IPS-11a (cell line): ENCODE measurements around the gene NOL6.

Source experiments
- H3K4me3 ChIP-seq: one replicate; pipeline ENCODE4 v1.5.1; 2013; ENCODE audit warnings: low read depth, low read length, control low read depth

NOL6 gene

GRCh38 chr9:33453999-33454660, 19.6 kb downstream of the NOL6 start:
- H3K4me3 ChIP-seq: no peak overlapping the region

GRCh38 chr9:33453286-33453860, 20.4 kb downstream of the NOL6 start:
- H3K4me3 ChIP-seq: no peak overlapping the region

GRCh38 chr9:33452828-33453271, 20.9 kb downstream of the NOL6 start:
- H3K4me3 ChIP-seq: no peak overlapping the region

- no peak overlapping the region for H3K4me3 ChIP-seq
Observed at GRCh38 chr9:33450621-33451146, 23.0 kb downstream of the NOL6 start.

GRCh38 chr9:33449715-33450114, 24.0 kb downstream of the NOL6 start:
- no peak overlapping the region for H3K4me3 ChIP-seq

- H3K4me3 ChIP-seq: peak overlapping the region; percentile 18
Observed at GRCh38 chr9:33447799-33448553, 25.7 kb downstream of the NOL6 start.

GRCh38 chr9:33446946-33447798, 26.6 kb downstream of the NOL6 start, which contains the start of gene AQP3:
TSS of gene AQP3 (minus strand) at chr9:33447593. CDS start at chr9:33447530, 63 bp downstream.
- H3K4me3 ChIP-seq: peak within 1 kb of the TSS; percentile 24

- H3K4me3 ChIP-seq: no peak overlapping the region
Observed at GRCh38 chr9:33446240-33446945, 27.3 kb downstream of the NOL6 start.

GRCh38 chr9:33445389-33446239, 28.1 kb downstream of the NOL6 start:
- H3K4me3 ChIP-seq: no peak overlapping the region

GRCh38 chr9:33443464-33444154, 30.1 kb downstream of the NOL6 start:
- H3K4me3 ChIP-seq: no peak overlapping the region

- H3K4me3 ChIP-seq: no peak overlapping the region
Observed at GRCh38 chr9:33443047-33443446, 30.7 kb downstream of the NOL6 start.

GRCh38 chr9:33442125-33442524, 31.6 kb downstream of the NOL6 start:
- no peak overlapping the region for H3K4me3 ChIP-seq

- no peak overlapping the region for H3K4me3 ChIP-seq
Observed at GRCh38 chr9:33440609-33441008, 33.1 kb downstream of the NOL6 start.

- H3K4me3 ChIP-seq: no peak overlapping the region
Observed at GRCh38 chr9:33440204-33440603, 33.5 kb downstream of the NOL6 start.

- H3K4me3 ChIP-seq: no peak overlapping the region
Observed at GRCh38 chr9:33439731-33440130, 34.0 kb downstream of the NOL6 start.

GRCh38 chr9:33438926-33439680, 34.6 kb downstream of the NOL6 start:
- no peak overlapping the region for H3K4me3 ChIP-seq

GRCh38 chr9:33437898-33438297, 35.8 kb downstream of the NOL6 start:
- H3K4me3 ChIP-seq: no peak overlapping the region

GRCh38 chr9:33437205-33437604, 36.5 kb downstream of the NOL6 start:
- no peak overlapping the region for H3K4me3 ChIP-seq
